UCSD-AML1 (cell line): ENCODE results near the gene MAP3K3.
A peak's percentile ranks its signal among the peaks of the same experiment; 100 is the strongest.

Experiments used
- DNase-seq: peaks from one replicate; lab custom pipeline; 2025; ENCODE audit not compliant: unreplicated experiment; lab: John Stamatoyannopoulos, UW

The MAP3K3 gene

GRCh38 chr17:63692195-63692816 is 70.1 kb downstream of the MAP3K3 start:
- no peak for DNase-seq

- DNase-seq: no peak
Measured at GRCh38 chr17:63693411-63694113, 71.3 kb downstream of the MAP3K3 start.

GRCh38 chr17:63694229-63694949 is 72.2 kb downstream of the MAP3K3 start:
- DNase-seq: no peak

- DNase-seq: no peak
Measured at GRCh38 chr17:63694950-63695773, 72.9 kb downstream of the MAP3K3 start.

GRCh38 chr17:63695889-63696288 is 73.7 kb downstream of the MAP3K3 start:
- no peak for DNase-seq

GRCh38 chr17:63696381-63696961 is 74.3 kb downstream of the MAP3K3 start:
- DNase-seq: peak; percentile 58

- DNase-seq: peak; percentile 86
Measured at GRCh38 chr17:63697341-63698286, 75.4 kb downstream of the MAP3K3 start.

GRCh38 chr17:63698381-63698885 is 76.2 kb downstream of the MAP3K3 start:
- no peak for DNase-seq

- peak; percentile 93 for DNase-seq
Measured at GRCh38 chr17:63698886-63699637, 76.8 kb downstream of the MAP3K3 start.

- DNase-seq: peak; percentile 85
Measured at GRCh38 chr17:63699638-63700527, 77.7 kb downstream of the MAP3K3 start, which contains the start of gene LIMD2. LIMD2 (minus strand) TSS chr17:63700125; CDS start chr17:63699298, 827 bp downstream.

- DNase-seq: peak; percentile 80
Measured at GRCh38 chr17:63700528-63701455, 78.6 kb downstream of the MAP3K3 start.

GRCh38 chr17:63701456-63701820 is 79.2 kb downstream of the MAP3K3 start:
- DNase-seq: no peak

GRCh38 chr17:63701868-63702720 is 79.9 kb downstream of the MAP3K3 start:
- peak; percentile 78 for DNase-seq

- no peak for DNase-seq
Measured at GRCh38 chr17:63702721-63703015, 80.5 kb downstream of the MAP3K3 start.

GRCh38 chr17:63703029-63703428 is 80.8 kb downstream of the MAP3K3 start:
- no peak for DNase-seq
